ENCODE measurements around the gene CNTN5. TPM values are rescaled to one million over a fixed set of nuclear protein-coding genes. Genes with fewer than 3 reads are reported as not detected.

The CNTN5 gene
- total RNA-seq, 4 donors from 2014 or later: 0.16 TPM; not detected in 3

- no peaks in the 10 kb centered on the region for H3K27me3 ChIP-seq
- in situ Hi-C loops (cut with MboI; ENCODE audit: low sequenced_read_pairs in 4 of 4): no loop called here
- intact Hi-C loops (cut with DNase I; ENCODE audit: low total_unique reads): no loop called here
- H3K4me1 ChIP-seq: no peaks in the 10 kb centered on the region
- DNase-seq (no peak), ATAC-seq (no peak)
- H3K9me3 ChIP-seq: no peaks in the 10 kb centered on the region
- TF ChIP-seq POLR2A (IDR thresholded peaks at IDR 0.05): no peak
- TF ChIP-seq CTCF (IDR thresholded peaks at IDR 0.05 in 4 of 5, conservative IDR thresholded peaks at IDR 0.05 in 1 of 5): no peak
- no peak overlapping the region for H3K4me3 ChIP-seq
- no peak overlapping the region for H3K27ac ChIP-seq
- no peaks in the 10 kb centered on the region for H3K36me3 ChIP-seq
Observed at GRCh38 chr11:99545616-99546015, 524.9 kb downstream of the CNTN5 start.

- Histone ChIP-seq H3K4me1 (no peaks in the 10 kb centered on the region), H3K36me3 (no peaks in the 10 kb centered on the region), H3K27ac (no peak overlapping the region), H3K4me3 (no peak overlapping the region), H3K27me3 (no peaks in the 10 kb centered on the region), H3K9me3 (no peaks in the 10 kb centered on the region)
- in situ Hi-C loops (cut with MboI; ENCODE audit: low sequenced_read_pairs in 4 of 4) (no loop called here), intact Hi-C loops (cut with DNase I; ENCODE audit: low total_unique reads) (no loop called here)
- DNase-seq (no peak), ATAC-seq (no peak)
- TF ChIP-seq CTCF (IDR thresholded peaks at IDR 0.05 in 4 of 5, conservative IDR thresholded peaks at IDR 0.05 in 1 of 5) (no peak), POLR2A (IDR thresholded peaks at IDR 0.05) (no peak)
Observed at GRCh38 chr11:99548264-99548663, 527.5 kb downstream of the CNTN5 start.

- Histone ChIP-seq H3K4me1 (no peaks in the 10 kb centered on the region), H3K27me3 (no peaks in the 10 kb centered on the region), H3K4me3 (no peak overlapping the region), H3K9me3 (no peaks in the 10 kb centered on the region), H3K27ac (no peak overlapping the region), H3K36me3 (no peaks in the 10 kb centered on the region)
- DNase-seq: no peak
- TF ChIP-seq CTCF (IDR thresholded peaks at IDR 0.05 in 4 of 5, conservative IDR thresholded peaks at IDR 0.05 in 1 of 5) (no peak), POLR2A (IDR thresholded peaks at IDR 0.05) (no peak)
- in situ Hi-C loops (cut with MboI; ENCODE audit: low sequenced_read_pairs in 4 of 4) (no loop called here), intact Hi-C loops (cut with DNase I; ENCODE audit: low total_unique reads) (no loop called here)
- ATAC-seq: no peak
Observed at GRCh38 chr11:99554232-99554903, 533.6 kb downstream of the CNTN5 start.

- no peak for DNase-seq
- no peak overlapping the region for H3K27ac ChIP-seq
- H3K27me3 ChIP-seq: no peaks in the 10 kb centered on the region
- H3K9me3 ChIP-seq: no peaks in the 10 kb centered on the region
- no peak for TF ChIP-seq CTCF (IDR thresholded peaks at IDR 0.05 in 4 of 5, conservative IDR thresholded peaks at IDR 0.05 in 1 of 5)
- no peak for TF ChIP-seq POLR2A (IDR thresholded peaks at IDR 0.05)
- H3K4me1 ChIP-seq: no peaks in the 10 kb centered on the region
- no peaks in the 10 kb centered on the region for H3K36me3 ChIP-seq
- in situ Hi-C loops (cut with MboI; ENCODE audit: low sequenced_read_pairs in 4 of 4) (no loop called here), intact Hi-C loops (cut with DNase I; ENCODE audit: low total_unique reads) (no loop called here)
- no peak for ATAC-seq
- H3K4me3 ChIP-seq: no peak overlapping the region
Observed at GRCh38 chr11:99555486-99555885, 534.7 kb downstream of the CNTN5 start.

GRCh38 chr11:99565333-99565732, 544.6 kb downstream of the CNTN5 start:
- intact Hi-C loops (cut with DNase I; ENCODE audit: low total_unique reads) (no loop called here), in situ Hi-C loops (cut with MboI; ENCODE audit: low sequenced_read_pairs in 4 of 4) (no loop called here)
- DNase-seq (no peak), ATAC-seq (no peak)
- no peaks in the 10 kb centered on the region for H3K36me3 ChIP-seq
- no peak for TF ChIP-seq CTCF (IDR thresholded peaks at IDR 0.05 in 4 of 5, conservative IDR thresholded peaks at IDR 0.05 in 1 of 5)
- no peak for TF ChIP-seq POLR2A (IDR thresholded peaks at IDR 0.05)
- H3K27ac ChIP-seq: no peak overlapping the region
- no peaks in the 10 kb centered on the region for H3K9me3 ChIP-seq
- no peaks in the 10 kb centered on the region for H3K27me3 ChIP-seq
- H3K4me3 ChIP-seq: no peak overlapping the region
- H3K4me1 ChIP-seq: no peaks in the 10 kb centered on the region

Measured in gastrocnemius medialis (tissue), 4 donors.